NCI-H345 (cell line): ENCODE measurements around the gene IL36RN.

Source experiments
- DNase-seq: peaks from one replicate; lab custom pipeline; 2025; lab: John Stamatoyannopoulos, UW

IL36RN gene

DNA sequence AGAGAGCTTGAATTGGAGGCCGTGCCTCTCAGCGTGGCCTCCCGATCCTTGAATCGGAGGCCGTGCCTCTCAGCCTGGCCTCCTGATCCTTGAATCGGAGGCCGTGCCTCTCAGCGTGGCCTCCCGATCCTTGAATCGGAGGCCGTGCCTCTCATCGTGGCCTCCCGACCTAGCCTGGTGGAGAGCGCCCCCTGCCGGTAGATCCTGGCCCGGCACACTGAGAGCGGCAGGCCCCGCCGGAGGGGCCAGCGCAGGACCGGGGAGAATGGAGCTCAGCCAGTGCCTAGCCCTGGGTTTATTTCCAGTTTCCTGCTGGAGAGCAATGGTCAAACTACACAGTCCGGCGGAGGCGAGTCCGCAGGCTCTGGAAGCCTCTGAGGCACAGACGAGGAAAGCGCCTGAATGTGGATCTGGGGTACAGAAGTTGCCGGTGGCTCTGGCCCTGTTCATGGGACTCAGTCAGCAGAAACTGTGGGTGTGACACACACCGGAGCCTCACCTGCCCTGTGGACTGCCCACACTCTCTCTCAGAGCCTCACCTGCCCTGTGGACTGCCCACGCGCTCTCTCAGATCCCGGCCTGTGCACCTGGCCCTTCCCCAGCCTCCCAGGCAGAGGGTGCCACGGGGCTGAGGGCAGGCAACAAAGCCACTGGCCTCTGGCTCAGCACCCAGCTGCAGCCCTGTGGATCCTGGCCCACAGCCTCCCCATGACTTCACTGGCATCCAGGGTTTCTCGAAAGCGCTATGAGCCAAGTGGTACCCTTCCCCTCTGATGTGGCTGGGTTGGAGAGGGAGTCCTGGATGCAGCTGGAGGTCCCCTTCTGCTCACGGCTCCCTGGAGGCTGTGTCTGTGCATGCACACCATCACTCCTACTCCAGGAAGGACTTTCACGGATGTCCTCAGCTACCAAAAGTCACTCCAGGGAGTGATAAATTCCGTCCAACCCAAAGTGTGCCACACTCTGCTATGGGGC, 7.8 kb upstream of the IL36RN start:
- DNase-seq = no peak

DNA sequence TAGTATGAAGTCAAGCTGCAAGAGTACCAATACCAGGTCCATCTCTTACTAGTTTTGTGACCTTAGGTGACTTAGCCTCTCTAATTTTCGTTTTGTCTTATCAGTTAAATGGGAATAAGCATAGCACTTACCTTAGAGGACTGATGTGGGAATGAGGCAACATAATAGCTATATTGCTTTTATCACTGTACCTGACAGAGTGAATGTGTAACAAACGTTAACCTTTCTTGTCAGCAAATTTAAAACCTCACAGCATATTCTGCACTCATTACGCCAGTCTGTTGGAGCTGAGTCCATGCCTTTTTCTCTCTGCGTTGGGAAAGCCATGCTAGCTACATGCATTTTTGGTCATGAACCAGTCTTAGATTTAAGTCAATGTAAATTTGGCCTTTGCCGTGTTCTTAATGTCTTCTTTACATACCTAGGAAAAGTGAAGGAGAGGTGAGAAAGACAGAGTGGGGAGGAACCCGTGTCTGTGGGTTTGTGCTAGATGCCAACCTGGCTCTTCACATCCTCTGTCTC, 6.5 kb upstream of the IL36RN start, which contains the start of gene IL36B:
IL36B (minus strand) TSS at position 472 of the 522 bp plus-strand sequence.
- DNase-seq = no peak

DNA sequence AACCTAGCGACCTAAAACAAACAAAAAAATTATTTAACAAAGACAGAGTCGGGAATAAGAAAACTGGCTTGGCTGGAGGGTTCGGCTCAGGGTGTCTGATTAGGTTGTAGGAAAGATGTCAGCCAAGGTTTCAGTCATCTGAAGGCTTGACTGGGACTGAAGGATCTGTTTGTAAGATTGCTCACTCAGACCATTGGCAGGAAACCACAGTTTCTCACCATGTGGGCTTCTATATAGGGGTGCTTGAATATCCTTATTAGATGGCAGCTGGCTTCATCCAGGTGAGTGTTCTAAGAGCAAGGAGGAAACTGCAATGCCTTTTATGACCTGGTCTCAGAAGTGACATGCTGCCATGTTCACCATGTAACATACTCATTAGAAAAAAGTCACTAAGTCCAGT, 5.3 kb upstream of the IL36RN start:
- DNase-seq = no peak

DNA sequence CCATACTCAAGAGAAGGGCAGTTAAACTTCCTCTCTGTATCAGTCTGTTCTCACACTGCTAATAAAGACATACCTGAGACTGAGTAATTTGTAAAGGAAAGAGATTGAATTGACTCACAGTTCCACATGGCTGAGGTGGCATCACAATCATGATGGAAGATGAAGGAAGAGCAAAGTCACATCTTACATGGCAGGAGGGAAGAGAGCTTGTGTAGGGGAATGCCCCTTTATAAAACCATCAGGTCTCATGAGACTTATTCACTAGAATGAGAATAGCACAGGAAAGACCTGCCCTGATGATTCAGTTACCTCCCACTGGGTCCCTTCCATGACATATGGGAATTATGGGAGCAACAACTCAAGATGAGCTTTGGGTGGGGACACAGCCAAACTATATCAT, 4.9 kb upstream of the IL36RN start:
- no peak for DNase-seq

DNA sequence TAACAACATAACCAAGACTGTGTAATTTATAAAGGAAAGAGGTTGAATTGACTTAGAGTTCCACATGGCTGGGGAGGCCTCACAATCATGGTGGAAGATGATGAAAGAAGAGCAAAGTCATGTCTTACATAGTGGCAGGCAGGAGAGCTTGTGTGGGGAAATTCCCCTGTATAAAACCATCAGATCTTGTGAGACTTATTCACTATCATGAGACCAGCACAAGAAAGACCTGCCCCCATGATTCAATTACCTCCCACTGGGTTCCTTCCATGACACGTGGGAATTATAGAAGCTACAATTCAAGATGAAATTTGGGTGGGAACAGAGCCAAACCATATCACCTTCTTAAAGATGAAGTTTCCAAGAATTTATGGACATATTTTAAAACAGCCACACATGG, 2.5 kb upstream of the IL36RN start:
- DNase-seq = no peak

DNA sequence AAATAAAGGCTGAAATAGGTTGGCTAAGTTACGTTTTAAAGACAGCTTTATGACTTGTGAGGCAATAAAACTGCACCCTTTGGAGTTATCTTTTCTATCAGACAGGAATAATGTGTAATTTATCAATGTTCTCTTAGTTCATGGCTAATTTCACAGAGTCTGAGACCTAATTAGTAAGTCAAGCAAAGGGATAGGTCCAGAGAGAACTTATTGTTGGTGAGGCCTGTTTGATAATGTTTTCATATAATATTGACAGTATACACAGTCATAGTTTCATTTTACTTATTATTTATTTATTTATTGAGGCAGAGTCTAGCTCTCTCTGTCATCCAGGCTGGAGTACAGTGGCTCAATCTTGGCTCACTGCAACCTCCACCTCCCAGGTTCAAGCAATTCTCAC, 1.9 kb upstream of the IL36RN start:
- DNase-seq = no peak

DNA sequence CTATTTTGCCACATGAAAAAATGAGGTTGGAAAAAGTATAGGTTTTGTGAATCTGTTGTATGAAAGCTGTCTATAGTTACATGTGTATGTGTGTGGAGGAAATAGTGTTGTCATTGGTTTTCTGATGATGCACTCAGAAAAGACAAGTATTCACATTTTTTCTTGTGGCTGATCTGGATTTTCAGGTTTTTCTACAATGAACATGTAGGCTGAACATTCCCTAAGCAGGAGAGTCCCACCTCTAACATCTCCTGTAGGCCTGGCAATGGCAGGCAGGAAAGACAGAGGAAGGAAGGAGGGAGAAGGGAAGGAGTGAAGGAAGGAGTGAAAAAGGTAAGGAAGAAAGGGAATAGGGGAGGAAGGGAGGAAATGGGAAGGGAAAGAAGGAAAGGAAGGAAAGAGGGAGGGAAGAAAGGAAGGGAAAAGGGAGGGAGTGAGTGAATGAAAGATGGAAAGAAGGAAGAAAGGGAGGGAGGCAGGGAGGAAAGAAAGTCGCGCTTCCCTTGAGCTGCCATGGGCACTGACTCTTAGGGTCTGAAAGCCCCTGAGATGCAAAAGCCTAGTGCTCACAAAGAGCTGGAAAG, 495 bp upstream of the IL36RN start:
- no peak for DNase-seq

DNA sequence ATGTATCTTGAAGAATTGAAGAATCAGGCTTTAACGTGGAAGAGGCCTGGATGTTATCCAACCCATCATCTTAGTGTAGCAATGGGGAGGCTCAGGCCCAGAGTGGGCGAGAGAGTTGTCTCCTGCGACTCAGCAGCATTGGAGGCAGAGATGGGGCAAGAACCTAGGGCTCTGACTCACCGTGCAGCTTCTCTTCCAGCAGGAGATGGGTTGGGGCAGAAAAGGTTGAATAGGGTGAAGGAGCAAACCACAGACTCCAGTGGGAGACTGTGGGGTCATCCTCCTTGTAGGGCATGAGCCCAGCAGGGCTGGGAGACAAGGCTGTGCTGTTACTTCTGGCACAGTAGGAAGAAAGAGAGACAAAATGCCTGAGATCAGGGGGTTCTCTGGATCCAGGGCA, 1.4 kb downstream of the IL36RN start:
- DNase-seq = no peak

DNA sequence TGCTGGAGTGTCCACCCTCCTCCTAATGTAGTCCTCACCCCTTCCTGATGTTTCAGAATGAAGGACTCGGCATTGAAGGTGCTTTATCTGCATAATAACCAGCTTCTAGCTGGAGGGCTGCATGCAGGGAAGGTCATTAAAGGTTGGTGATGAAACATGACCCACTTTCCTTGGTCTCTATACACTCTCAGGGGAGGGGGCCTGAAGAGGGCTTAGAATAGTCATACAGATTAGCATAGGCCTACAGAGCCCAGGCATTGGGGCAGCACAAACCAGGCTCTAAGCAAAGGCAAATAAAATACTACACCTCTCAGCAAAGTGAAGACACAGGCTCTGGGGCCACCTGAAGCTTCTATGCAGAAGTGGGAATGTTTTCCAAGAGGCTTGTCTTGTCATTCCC, 1.8 kb downstream of the IL36RN start:
- DNase-seq = no peak

DNA sequence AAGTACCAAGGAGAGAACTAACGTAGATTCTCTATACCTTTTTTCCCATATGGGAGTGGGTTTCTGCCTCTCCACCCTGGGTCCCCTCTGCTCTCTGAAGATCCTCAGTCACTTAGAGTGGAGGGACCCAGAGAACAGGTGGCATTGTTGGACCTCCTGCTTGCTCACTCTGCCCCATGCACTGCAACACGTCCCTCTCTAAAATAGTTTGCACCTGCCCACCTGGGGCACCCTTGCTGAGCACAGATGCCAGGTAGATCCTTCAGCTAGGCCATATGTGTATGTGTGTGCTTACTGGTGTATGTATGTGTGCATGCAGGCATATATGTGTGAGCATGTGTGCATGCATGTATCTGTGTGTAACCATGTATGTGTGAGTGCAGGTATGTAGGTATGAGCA, 2.2 kb downstream of the IL36RN start:
- no peak for DNase-seq

DNA sequence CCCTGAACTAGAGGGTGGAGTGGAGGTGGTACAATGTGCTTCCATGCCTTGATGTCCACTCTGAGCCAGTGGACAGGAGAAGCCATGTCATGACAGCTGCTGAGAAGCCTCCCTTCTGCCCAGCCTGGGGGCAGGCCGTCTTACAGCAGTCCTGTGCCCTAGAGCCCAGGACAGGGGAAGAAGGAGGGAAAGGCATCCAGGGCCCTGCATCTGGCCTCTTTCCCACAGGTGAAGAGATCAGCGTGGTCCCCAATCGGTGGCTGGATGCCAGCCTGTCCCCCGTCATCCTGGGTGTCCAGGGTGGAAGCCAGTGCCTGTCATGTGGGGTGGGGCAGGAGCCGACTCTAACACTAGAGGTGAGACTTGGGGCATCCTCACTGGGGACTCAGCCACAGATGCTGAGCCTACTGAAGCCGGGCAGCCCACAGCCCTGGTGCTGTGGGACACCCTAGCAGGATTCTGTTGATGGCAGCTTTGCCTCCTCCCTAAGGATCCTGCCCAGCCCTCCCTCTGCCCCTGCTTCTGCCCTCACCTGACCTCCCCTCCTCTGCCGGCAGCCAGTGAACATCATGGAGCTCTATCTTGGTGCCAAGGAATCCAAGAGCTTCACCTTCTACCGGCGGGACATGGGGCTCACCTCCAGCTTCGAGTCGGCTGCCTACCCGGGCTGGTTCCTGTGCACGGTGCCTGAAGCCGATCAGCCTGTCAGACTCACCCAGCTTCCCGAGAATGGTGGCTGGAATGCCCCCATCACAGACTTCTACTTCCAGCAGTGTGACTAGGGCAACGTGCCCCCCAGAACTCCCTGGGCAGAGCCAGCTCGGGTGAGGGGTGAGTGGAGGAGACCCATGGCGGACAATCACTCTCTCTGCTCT, 3.1 kb downstream of the IL36RN start:
- no peak for DNase-seq

DNA sequence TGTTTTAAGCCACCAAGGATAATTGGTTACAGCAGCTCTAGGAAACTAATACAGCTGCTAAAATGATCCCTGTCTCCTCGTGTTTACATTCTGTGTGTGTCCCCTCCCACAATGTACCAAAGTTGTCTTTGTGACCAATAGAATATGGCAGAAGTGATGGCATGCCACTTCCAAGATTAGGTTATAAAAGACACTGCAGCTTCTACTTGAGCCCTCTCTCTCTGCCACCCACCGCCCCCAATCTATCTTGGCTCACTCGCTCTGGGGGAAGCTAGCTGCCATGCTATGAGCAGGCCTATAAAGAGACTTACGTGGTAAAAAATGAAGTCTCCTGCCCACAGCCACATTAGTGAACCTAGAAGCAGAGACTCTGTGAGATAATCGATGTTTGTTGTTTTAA, 5.3 kb downstream of the IL36RN start:
- DNase-seq = no peak

DNA sequence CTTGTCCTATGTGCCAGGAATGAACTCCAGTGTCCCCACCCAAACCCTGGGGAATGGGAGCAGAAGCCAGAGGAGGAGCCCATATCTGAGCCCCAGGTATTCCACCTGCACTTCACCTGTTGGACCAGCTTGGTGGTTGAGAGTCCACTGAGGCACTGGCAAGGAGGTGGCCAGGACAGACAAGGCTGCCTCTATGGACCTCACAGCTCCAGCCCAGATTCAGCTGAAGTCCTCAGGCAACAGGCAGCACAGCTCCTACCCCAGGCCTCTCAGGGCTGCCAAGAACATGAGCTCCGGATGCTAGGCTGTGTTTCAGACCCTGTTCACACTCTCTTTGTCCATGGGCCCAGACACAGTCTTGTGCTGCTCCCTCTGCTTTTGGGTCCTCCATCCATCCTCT, 5.9 kb downstream of the IL36RN start:
- no peak for DNase-seq

DNA sequence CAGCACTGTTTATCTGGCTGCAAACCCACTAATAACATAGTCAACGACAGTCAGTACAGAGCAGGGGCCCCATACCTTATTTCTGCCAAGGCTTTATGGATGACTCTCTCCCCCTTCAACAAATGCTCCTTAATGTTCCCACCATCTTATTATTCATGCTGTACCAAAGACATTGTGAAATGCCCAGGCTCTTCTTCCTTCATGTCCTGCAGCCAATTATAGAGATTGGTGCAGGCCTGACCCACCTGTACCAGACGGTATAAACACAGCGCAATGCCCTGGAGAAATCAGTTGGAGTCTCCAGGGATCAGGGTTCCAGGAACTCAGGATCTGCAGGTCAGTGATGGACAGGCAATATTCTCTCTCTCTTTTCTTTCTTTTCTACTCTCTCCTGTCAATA, 8.7 kb downstream of the IL36RN start, which contains the start of gene IL1F10:
IL1F10 (plus strand) TSS at position 290 of the 400 bp plus-strand sequence. CDS start 4,769 bp downstream, outside the sequence.
- DNase-seq = no peak

DNA sequence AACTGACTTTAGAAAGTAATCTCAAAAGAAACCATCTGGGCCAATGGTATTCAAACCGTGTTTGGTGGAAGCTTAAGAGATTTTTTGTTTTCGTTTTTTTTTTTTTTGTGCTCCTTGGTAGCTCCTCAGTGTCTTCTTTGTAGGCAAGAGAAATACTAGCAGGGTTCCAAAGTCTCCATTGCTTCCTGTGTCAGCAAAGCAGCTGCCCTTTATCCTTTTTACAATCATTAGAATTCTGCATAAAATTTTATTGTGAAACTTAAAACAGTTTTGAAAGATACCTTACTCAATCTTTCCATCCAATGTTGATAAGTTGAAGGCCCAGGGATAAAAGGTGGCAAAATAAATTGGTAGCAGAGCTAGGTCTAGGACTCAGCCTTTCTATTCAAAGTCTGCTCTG, 9.3 kb downstream of the IL36RN start:
- no peak for DNase-seq

DNA sequence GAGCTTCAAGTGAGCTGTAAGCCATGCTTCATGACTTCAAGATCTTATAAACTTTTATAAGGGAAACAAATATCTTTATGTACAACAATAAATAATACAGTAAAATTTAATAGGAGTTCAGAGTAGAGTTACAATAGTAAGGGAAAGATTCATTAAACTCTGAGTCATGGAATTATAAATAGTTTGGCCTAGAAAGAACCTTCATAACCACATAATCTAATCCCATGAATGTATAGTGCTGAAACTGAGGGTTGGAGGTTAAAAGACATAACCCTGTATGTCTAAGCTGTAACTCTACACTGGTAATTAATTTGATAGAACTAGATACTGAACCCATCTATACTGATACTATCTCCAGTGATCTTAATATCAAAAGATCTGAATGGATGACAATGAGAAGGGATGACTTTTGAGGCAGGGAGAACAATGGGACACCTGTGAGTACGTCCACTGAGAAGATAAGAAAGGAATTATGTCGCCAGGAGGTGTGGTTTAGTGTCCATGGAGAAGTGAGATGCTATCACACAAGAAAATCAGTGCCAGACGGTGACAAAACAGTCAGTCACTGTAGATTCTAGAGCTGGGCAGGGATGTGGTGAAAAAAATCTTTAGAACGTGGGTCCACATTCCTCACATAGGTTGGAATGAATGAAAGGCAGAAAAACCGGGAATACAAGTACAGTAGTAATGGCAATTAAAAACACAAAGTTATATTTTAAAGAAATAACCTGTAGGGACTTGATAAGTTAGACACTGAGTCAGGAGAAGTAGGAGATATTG, 9.9 kb downstream of the IL36RN start:
- no peak for DNase-seq

DNA sequence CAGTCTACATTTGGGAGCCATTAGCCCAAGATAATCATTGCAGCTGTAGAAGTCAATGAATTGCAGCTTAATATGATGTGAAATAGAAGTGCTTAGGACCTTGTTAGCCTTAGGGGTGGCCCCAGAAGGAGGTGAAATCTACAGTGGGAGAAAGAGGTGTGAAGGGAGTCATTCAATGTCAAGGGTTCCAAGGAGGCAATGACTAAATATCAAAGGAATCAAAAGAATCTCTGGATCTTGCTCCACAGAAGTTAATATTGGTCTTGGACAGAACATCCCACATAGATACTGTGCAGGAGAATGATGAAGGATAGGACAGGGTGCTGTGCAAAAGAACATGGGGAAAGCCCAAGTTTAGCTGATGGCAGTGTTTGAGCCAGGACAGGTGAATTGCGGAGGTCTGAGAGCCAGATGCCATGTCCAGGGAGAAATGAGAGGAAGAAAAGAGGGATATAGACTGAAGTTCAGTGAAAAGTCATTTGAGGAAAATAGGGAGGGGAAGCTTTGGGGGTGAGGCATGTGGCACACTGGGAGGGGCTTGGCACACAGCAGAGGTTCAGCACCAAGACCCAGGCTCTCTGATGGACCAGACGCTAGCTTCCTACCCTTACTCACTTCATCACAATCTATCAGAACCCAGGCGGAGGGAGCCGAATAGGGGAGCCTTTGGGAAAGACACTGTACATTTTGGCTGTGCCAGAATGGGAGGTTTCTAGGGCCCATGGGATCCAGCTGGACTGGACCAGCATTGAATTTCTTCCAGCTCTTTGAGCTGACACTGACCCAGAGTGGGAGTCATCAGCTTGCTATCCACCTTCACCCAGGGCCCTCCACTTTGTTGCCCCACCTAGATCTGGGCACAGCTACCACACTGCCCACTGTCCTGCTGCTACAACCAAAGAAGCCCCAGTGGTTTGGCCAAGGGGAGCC, 10.9 kb downstream of the IL36RN start:
- DNase-seq = no peak

DNA sequence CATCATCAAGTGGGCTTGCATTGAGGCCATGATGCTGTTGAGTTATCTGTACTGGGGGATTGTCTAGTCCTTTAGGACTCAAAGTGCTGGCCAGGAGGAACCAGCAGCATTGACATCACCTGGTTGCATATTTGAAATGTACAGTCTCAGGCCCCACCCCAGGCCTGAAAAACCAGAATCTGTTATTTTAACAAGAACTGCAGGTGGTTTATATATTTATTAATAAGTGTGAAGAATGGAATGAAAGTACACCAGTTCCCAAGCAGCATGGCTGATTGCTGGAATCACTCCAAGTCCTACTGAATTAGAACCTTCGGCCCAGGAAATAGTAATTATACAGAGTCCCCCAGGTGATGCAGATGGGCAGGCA, 11.6 kb downstream of the IL36RN start:
- DNase-seq = no peak

DNA sequence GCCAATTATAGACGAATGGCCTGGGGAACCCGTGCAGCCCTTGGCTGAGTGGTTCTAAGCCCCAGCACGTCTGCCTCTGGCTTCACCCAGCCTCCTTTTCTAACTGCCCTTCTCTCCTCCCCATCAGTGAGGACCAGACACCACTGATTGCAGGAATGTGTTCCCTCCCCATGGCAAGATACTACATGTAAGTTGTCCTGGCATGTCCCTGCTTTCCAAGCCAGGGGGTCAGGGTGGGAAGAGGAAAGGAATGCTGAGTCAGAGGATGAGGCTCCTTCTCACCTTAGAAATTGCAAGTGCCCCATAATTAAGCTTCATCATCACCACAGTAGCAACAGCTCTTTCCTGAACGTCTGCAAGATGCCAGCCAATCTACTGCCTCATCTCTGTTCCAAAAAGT, 13.6 kb downstream of the IL36RN start:
- no peak for DNase-seq

DNA sequence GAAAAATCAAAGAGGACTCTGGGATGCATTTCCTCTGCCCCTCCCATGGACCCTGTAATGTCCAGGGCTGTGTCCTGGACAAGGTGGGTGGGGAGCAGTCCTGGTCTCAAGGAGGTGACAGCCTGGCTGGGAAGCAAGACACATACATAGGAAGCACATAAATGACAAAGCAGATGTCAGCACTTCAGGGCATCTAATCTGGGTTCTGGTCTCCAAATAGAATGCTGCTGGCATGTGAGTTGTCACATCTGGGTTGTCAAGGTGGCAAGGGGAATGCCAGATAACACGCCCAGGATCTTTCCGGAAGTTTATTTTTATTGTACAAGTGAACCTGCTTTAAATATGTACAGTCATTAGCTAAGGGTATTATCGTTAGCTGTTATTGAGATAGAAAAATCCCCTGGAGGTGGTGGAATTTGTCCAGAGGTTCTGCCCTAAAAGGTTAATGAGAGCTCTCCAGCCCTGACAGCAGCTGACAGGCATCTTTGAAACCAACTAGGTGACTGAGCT, 14.4 kb downstream of the IL36RN start:
- no peak for DNase-seq
